HS-27A (cell line): ENCODE measurements around the gene CACHD1.

Source experiments
- DNase-seq: peaks from one replicate; pipeline ENCODE4 v3.0.0-alpha.2; 2012; ENCODE audit warnings: low read depth, missing footprints

The CACHD1 gene

DNA sequence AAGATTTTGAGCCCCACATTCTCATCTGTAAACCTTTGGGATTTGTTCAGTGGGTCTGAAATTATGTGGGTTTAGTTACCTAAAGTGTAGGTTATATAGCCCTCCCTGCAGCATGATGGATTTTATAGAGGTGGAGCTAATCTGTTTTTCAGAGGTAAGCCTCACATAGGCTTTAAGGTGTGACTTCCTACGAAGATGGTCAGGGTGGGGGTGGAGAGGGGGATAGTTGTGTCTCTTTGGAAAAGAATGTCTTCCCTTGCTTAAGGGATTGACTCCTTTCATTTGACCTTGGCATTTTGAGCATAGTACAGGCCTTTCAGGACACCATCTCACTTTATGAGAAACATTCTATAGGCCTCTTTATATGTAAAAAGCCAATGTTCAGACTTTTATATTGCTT, 3.4 kb downstream of the CACHD1 start:
- no peak for DNase-seq

DNA sequence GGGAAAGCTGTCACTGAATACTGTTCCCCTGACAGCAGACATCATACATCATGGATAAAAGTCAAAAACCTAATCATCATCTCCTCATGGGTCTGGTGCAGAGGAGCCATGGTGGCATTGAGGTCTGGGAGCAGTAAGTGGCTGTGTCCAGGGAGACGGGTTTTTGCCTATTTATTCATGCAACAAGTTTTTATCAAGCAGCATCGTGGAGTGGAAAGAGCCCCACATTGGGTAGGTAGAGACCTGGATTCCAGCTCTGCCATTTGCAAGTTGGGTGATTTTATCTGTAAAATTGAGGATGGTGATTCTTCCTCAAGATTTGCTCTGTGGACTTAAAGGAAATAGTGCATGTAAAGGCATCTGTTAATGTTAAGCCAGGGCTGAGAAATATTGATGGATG, 4.2 kb downstream of the CACHD1 start:
- no peak for DNase-seq

- DNase-seq: no peak
Observed at GRCh38 chr1:64474665-64475439, 4.9 kb downstream of the CACHD1 start.

GRCh38 chr1:64476251-64476952, 6.5 kb downstream of the CACHD1 start:
- DNase-seq: no peak

DNA sequence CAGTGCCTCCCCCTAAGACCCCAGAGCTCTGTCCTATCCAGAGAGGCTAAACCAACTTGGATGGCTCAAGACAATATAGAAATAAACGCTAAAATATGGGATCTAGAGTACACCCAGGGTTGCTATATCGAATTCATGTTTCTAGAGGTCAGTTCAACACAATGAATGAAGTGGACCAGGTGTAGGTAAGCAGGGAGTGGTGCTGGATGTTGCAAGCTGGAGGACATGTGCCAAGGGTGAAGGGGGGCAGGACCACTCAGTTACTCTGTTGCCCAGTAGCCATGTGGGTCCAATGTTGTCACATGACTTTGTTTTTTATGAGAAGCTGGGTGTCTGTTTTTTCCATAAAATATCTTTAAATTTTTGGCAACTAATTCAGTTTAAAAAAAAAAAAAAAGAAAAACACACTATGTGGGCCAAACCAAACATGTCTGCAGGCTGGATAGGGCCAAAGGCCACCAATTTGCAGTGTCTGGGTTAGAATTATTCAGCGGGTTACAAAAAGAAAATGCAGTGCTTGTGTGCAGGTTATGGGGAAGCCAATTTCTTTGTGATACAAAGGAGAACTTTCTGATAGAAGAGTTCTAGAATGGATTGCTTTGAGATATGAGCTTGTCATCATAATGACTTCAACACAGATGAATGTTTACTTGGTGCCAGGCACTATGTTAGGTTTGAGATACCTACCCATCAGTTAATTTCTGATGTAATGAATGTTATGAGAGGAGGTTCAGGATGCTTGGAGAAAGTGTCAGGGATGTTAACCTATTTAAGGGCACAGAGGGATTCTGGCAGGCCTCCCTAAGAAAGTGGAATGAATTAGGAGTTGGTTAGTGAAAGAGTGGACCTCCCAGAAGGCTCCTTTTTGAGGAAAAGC, 8.9 kb downstream of the CACHD1 start:
- DNase-seq: no peak

DNA sequence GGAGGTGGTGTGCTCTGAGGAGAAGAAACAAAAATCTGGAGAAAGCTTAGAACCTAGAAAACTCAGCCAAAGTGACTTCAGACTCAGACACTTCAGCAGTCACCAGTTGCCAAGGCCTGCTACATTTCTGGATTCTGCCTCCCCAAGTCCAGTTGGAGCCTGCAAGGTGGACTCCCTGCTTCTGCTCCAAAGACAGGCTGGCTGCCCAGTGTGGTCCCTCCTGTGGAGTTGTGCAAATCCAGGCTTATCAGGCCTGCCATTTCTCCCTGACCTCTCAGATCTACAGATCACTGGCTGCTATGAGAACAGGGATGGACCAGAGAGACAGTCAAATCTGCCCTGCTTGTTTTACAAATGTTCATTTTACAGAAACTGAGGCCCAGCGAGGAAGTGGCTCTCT, 9.9 kb downstream of the CACHD1 start:
- no peak for DNase-seq

- DNase-seq: no peak
Observed at GRCh38 chr1:64480999-64481772, 11.3 kb downstream of the CACHD1 start.

DNA sequence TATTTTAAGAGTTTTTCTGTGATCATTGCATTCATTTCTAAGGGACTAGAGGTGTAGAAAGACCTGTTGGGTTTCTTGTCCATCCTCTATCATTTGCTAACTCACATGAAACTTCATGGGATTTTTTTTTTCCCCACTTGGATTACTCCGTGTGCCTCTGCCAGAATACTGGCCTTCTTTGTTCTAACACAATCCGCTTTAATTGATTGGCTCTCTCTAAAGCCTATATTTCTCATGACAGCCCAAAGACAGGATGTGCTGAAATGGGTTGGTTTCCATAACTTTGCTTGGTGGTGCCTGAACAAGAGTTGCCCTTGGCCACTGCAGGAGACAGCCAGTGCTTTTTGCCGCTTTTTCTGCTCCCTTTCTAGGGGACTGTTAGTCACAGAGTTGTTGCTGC, 12.2 kb downstream of the CACHD1 start:
- no peak for DNase-seq

GRCh38 chr1:64482720-64483119, 12.8 kb downstream of the CACHD1 start:
- DNase-seq: no peak

DNA sequence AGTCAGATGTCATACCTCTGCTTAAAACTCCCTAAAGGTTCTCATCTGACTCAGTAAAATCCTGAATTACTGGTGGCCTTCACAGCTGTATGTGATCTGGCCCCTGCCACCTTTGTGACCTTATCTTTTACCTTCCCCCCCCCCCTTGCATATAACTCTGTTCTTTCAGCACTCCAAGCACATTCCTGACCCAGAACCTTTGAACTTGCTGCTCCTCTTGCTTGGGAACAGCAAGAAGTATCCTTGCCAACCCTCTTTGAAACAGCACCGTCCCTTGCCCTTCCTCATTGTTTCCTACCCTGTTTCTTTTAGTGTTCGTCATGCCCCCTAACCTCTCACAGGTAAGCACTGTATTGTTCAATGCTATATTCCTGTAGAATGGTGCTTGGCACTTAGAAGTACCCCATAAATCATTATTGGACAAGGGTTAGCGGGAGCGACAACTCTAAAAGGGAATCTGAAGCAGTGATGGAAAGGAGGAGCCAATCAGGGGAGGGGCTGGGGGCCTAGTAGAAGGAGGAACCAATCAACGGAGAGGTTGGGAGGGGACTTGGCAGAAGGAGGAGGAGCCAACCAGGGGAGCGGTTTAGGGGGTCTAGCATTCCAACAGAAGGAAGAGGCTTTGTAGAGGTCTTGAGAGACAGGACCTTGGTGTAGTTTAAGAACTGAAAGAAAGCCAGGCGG, 13.9 kb downstream of the CACHD1 start:
- no peak for DNase-seq

- DNase-seq: no peak
Observed at GRCh38 chr1:64484651-64485050, 14.7 kb downstream of the CACHD1 start.

- DNase-seq: no peak
Observed at GRCh38 chr1:64486193-64486592, 16.3 kb downstream of the CACHD1 start.

DNA sequence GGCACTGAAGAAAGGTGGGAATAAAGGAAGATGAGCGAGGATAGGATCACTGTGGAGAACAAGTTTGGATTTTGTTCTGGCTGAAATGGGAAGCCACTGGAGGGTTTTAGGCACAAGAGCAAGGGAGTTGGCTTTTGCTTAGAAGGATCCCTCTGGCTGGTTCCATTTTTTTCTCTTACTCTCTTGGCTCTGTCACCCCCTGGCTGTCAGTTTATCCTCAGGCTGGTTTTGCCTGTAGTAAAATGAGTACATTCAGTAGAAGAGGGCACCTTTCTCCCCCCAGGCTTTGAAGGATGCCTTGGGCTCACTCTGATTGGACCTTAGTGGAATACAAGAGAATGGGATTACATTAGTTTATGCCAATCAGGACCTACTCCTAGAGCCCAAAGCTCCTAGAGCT, 17.1 kb downstream of the CACHD1 start:
- no peak for DNase-seq

- DNase-seq: no peak
Observed at GRCh38 chr1:64488862-64489261, 18.9 kb downstream of the CACHD1 start.

- no peak for DNase-seq
Observed at GRCh38 chr1:64489707-64490106, 19.8 kb downstream of the CACHD1 start.

- DNase-seq: no peak
Observed at GRCh38 chr1:64490213-64490818, 20.4 kb downstream of the CACHD1 start.

- DNase-seq: no peak
Observed at GRCh38 chr1:64492424-64492823, 22.5 kb downstream of the CACHD1 start.

- DNase-seq: no peak
Observed at GRCh38 chr1:64493831-64494230, 23.9 kb downstream of the CACHD1 start.

DNA sequence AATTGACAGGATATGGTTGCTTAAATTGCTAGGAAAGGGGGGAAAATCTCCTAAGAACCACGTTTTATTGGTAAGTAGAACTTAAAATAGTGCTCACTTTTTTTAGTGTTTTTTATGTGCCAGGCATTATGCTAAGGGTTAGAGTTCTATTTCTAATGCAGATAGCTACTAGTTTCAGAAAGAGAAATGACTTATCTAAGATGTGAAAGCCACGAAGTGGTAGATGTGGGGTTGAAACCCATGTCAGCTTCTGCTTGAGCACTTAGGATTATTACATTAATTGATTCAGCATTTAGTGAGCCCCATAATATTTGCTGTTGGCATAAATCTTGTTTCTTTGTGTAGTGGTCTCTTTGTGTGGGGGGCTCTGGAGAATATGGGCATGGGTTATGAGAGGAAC, 24.7 kb downstream of the CACHD1 start:
- no peak for DNase-seq

DNA sequence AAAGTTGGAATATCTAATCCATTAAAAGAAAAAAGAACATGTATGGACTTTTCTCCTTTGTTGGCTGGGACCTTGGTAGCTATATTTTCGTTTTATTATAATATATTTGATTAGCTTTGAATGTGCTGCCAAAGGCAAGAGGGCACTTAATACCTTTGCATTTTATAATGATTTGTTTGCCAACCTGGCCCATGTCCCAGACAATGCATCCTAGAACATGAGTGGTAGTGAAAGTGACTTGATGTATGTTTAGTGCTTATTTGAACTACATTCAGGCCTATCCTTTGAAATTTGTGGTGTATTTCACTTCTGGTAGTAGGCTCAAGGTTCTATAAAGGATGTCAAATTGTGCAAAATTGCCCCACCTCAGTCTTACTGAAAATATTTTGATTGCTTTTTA, 25.9 kb downstream of the CACHD1 start:
- no peak for DNase-seq

DNA sequence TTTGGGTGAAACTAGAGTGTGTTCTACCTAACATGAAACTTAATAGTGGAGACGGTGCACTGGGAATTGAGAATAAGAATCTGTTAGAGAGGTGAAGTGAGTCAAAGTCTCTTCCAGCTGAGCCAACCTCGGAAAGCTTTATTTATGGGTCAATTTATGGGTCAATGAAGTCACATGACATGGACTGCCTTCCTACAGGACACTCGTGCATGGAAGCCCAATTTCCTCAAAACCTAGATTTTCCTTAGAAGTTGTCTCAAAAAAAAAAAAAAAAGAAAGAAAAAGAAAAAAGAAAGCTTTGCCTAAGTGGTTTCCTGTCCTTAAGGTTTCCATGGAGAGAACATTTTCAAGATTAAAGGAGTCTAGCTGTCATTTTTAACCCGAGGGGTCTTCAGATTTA, 26.7 kb downstream of the CACHD1 start:
- DNase-seq: no peak
